HL-60 (cell line): Measurements from ENCODE around the gene EFCAB6.

Experiments
- DNase-seq, 2 experiments: peaks; one replicate each; pipeline ENCODE4 v3.0.0-alpha.2; 2010 to 2020; ENCODE audit warnings: low read depth in 1 of 2, low spot score in 1 of 2
- H3K27ac ChIP-seq: fragments of 250-450 bp; sonication (Bioruptor Pico); replicated peaks from 2 replicates; pipeline ENCODE4 v1.5.1; 2020; ENCODE audit warnings: mild to moderate bottlenecking, moderate library complexity
- H3K27me3 ChIP-seq: fragments of 250-450 bp; sonication (Bioruptor Pico); 2 replicates; pipeline ENCODE4 v1.5.1; 2021; ENCODE audit warnings: mild to moderate bottlenecking, moderate library complexity; ENCODE audit not compliant: insufficient read depth, poor library complexity, severe bottlenecking
- H3K4me3 ChIP-seq: replicated peaks from 2 replicates; pipeline ENCODE4 v1.5.1; 2011; ENCODE audit warnings: mild to moderate bottlenecking, control low read depth, low read length; ENCODE audit not compliant: insufficient read depth
- CTCF ChIP-seq: IDR thresholded peaks from one replicate; pipeline ENCODE4 v1.5.1; 2011; ENCODE audit warnings: low read length, control low read depth, inconsistent platforms; ENCODE audit not compliant: insufficient read depth
- GABPA ChIP-seq: IDR thresholded peaks from 2 replicates; pipeline ENCODE4 v1.6.1; 2012; ENCODE audit warnings: low read depth
- POLR2AphosphoS5 ChIP-seq: IDR thresholded peaks from 2 replicates; pipeline ENCODE4 v1.6.1; 2012; ENCODE audit warnings: low read depth
- SPI1 ChIP-seq: IDR thresholded peaks from 2 replicates; pipeline ENCODE4 v1.6.1; 2012; ENCODE audit warnings: low read depth, mild to moderate bottlenecking, borderline replicate concordance
- TF ChIP-seq, protein P1 (sequence below): IDR thresholded peaks from 2 replicates; pipeline ENCODE4 v1.6.1; 2012; ENCODE audit warnings: low read depth; ENCODE audit not compliant: insufficient replicate concordance

Gene EFCAB6

GRCh38 chr22:43693249-43693648 lies 118.9 kb downstream of the EFCAB6 start:
- no peak for TF ChIP-seq SPI1
- TF ChIP-seq POLR2AphosphoS5 = no peak
- TF ChIP-seq, protein P1, sequence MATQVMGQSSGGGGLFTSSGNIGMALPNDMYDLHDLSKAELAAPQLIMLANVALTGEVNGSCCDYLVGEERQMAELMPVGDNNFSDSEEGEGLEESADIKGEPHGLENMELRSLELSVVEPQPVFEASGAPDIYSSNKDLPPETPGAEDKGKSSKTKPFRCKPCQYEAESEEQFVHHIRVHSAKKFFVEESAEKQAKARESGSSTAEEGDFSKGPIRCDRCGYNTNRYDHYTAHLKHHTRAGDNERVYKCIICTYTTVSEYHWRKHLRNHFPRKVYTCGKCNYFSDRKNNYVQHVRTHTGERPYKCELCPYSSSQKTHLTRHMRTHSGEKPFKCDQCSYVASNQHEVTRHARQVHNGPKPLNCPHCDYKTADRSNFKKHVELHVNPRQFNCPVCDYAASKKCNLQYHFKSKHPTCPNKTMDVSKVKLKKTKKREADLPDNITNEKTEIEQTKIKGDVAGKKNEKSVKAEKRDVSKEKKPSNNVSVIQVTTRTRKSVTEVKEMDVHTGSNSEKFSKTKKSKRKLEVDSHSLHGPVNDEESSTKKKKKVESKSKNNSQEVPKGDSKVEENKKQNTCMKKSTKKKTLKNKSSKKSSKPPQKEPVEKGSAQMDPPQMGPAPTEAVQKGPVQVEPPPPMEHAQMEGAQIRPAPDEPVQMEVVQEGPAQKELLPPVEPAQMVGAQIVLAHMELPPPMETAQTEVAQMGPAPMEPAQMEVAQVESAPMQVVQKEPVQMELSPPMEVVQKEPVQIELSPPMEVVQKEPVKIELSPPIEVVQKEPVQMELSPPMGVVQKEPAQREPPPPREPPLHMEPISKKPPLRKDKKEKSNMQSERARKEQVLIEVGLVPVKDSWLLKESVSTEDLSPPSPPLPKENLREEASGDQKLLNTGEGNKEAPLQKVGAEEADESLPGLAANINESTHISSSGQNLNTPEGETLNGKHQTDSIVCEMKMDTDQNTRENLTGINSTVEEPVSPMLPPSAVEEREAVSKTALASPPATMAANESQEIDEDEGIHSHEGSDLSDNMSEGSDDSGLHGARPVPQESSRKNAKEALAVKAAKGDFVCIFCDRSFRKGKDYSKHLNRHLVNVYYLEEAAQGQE = no peak
- no peak for TF ChIP-seq CTCF
- TF ChIP-seq GABPA = no peak
- Histone ChIP-seq H3K4me3 (no peak overlapping the region), H3K27me3 (peaks cover 2% of the 10 kb centered on the region), H3K27ac (no peak overlapping the region)
- no peak for DNase-seq

GRCh38 chr22:43689356-43689755 lies 122.7 kb downstream of the EFCAB6 start:
- no peak overlapping the region for H3K4me3 ChIP-seq
- DNase-seq = no peak
- H3K27me3 ChIP-seq = peaks cover 4% of the 10 kb centered on the region
- no peak overlapping the region for H3K27ac ChIP-seq
- TF ChIP-seq SPI1 (no peak), CTCF (no peak), POLR2AphosphoS5 (no peak), GABPA (no peak)
- TF ChIP-seq, protein P1 = no peak

DNA sequence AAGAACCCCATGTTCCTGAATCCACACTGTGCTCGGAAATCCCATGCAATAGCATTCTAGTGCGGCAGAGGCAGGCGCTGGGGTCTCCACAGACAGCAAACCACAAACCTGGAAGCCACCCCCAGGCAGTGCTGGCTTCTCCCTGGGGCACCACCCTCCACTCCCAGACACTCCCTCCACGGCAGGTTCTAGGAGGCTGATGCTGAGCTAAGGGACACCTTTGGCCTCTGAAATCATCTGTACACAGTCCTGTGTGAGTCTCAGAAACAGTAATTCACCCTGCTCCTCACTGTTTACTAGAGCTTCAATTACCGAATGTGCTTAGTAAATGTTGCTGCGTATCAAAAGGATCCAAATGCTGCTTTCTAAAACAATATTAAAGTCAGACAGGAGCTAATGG lies 129.3 kb downstream of the EFCAB6 start:
- H3K4me3 ChIP-seq = no peak overlapping the region
- peaks cover 2% of the 10 kb centered on the region for H3K27me3 ChIP-seq
- TF ChIP-seq SPI1 = no peak
- no peak for TF ChIP-seq GABPA
- no peak for TF ChIP-seq CTCF
- TF ChIP-seq, protein P1 = no peak
- no peak for TF ChIP-seq POLR2AphosphoS5
- no peak for DNase-seq
- no peak overlapping the region for H3K27ac ChIP-seq
